SK-N-SH treated with all-trans-retinoic acid at 6 μM for 48 hours (cell line): ENCODE measurements around the gene PRR7.
A peak's percentile ranks its signal among the peaks of the same experiment; 100 is the strongest.

ENCODE experiments used
- ATAC-seq: fragments of 200-7000 bp; cut with Tn5 transposase; 3 replicates; pipeline ENCODE4 v1.9.1; 2020; ENCODE audit warnings: mild to moderate bottlenecking, moderate library complexity
- ARNTL ChIP-seq: fragments of 450-650 bp; formaldehyde crosslinking; IDR thresholded peaks from 2 replicates; pipeline ENCODE4 v1.5.0; 2020; ENCODE audit warnings: low read depth, mild to moderate bottlenecking, moderate library complexity, borderline replicate concordance
- BACH2 ChIP-seq: fragments of 250-450 bp; sonication (Bioruptor Pico); IDR thresholded peaks from 2 replicates; pipeline ENCODE4 v1.9.0; 2021; ENCODE audit warnings: mild to moderate bottlenecking, borderline replicate concordance
- CSDC2 ChIP-seq: fragments of 250-450 bp; sonication (Bioruptor Pico); IDR thresholded peaks from 2 replicates; pipeline ENCODE4 v1.5.0; 2020; ENCODE audit warnings: mild to moderate bottlenecking, moderate library complexity
- ESRRG ChIP-seq: fragments of 250-450 bp; sonication (Bioruptor Pico); IDR thresholded peaks from 2 replicates; pipeline ENCODE4 v1.6.1; 2021; ENCODE audit warnings: mild to moderate bottlenecking
- GLIS3 ChIP-seq: fragments of 250-450 bp; sonication (Bioruptor Pico); IDR thresholded peaks from 2 replicates; pipeline ENCODE4 v1.5.0; 2020; ENCODE audit warnings: mild to moderate bottlenecking, moderate library complexity
- ISL1 ChIP-seq: fragments of 250-450 bp; sonication (Bioruptor Pico); IDR thresholded peaks from 2 replicates; pipeline ENCODE4 v2.1.2; 2022; ENCODE audit warnings: mild to moderate bottlenecking, moderate library complexity
- OSR1 ChIP-seq: fragments of 250-450 bp; sonication (Bioruptor Pico); IDR thresholded peaks from 2 replicates; pipeline ENCODE4 v1.8.0; 2022; ENCODE audit warnings: moderate library complexity, mild to moderate bottlenecking, inconsistent platforms
- PPARA ChIP-seq: fragments of 250-450 bp; sonication (Bioruptor Pico); IDR thresholded peaks from 2 replicates; pipeline ENCODE4 v1.5.0; 2020; ENCODE audit warnings: mild to moderate bottlenecking, borderline replicate concordance
- RARB ChIP-seq: fragments of 250-450 bp; sonication (Bioruptor Pico); IDR thresholded peaks from 2 replicates; pipeline ENCODE4 v1.8.0; 2021; ENCODE audit warnings: mild to moderate bottlenecking, moderate library complexity
- SNAI2 ChIP-seq: fragments of 250-450 bp; sonication (Bioruptor Pico); IDR thresholded peaks from 2 replicates; pipeline ENCODE4 v1.5.0; 2020; ENCODE audit warnings: mild to moderate bottlenecking, moderate library complexity
- TCF4 ChIP-seq: fragments of 250-450 bp; sonication (Bioruptor Pico); IDR thresholded peaks from 2 replicates; pipeline ENCODE4 v1.8.0; 2021; ENCODE audit warnings: mild to moderate bottlenecking, moderate library complexity, borderline replicate concordance
- TOX ChIP-seq: fragments of 250-450 bp; sonication (Bioruptor Pico); IDR thresholded peaks from 2 replicates; pipeline ENCODE4 v1.8.0; 2021; ENCODE audit warnings: mild to moderate bottlenecking, moderate library complexity, borderline replicate concordance
- ZC3H10 ChIP-seq: fragments of 250-450 bp; sonication (Bioruptor Pico); IDR thresholded peaks from 2 replicates; pipeline ENCODE4 v1.5.1; 2021; ENCODE audit warnings: mild to moderate bottlenecking, moderate library complexity
- ZFP3 ChIP-seq: fragments of 250-450 bp; sonication (Bioruptor Pico); IDR thresholded peaks from 2 replicates; pipeline ENCODE4 v1.5.0; 2020; ENCODE audit warnings: mild to moderate bottlenecking, moderate library complexity
- ZFP30 ChIP-seq: fragments of 450-650 bp; formaldehyde crosslinking; IDR thresholded peaks from 2 replicates; pipeline ENCODE4 v1.5.0; 2022; ENCODE audit warnings: mild to moderate bottlenecking, moderate library complexity
- ZNF565 ChIP-seq: fragments of 450-650 bp; formaldehyde crosslinking; conservative IDR thresholded peaks from 2 replicates; pipeline ENCODE4 v1.5.0; 2020; ENCODE audit warnings: low read depth, mild to moderate bottlenecking, moderate library complexity
- ZNF70 ChIP-seq: fragments of 450-650 bp; formaldehyde crosslinking; IDR thresholded peaks from 2 replicates; pipeline ENCODE4 v1.5.0; 2020; ENCODE audit warnings: mild to moderate bottlenecking, moderate library complexity
- ZNF8 ChIP-seq: fragments of 450-650 bp; formaldehyde crosslinking; IDR thresholded peaks from 2 replicates; pipeline ENCODE4 v1.5.0; 2020; ENCODE audit warnings: mild to moderate bottlenecking, moderate library complexity
- TF ChIP-seq, protein P1 (sequence below): fragments of 250-450 bp; sonication (Bioruptor Pico); IDR thresholded peaks from 2 replicates; pipeline ENCODE4 v1.8.0; 2021; ENCODE audit warnings: low read depth, mild to moderate bottlenecking, moderate library complexity, borderline replicate concordance
- TF ChIP-seq, protein P2 (sequence below): fragments of 250-450 bp; sonication (Bioruptor Pico); IDR thresholded peaks from 2 replicates; pipeline ENCODE4 v1.5.1; 2021; ENCODE audit warnings: mild to moderate bottlenecking, moderate library complexity
- TF ChIP-seq, protein P3 (sequence below): fragments of 250-450 bp; sonication (Bioruptor Pico); IDR thresholded peaks from 2 replicates; pipeline ENCODE4 v1.5.0; 2020; ENCODE audit warnings: mild to moderate bottlenecking, moderate library complexity
- TF ChIP-seq, protein P4 (sequence below): fragments of 250-450 bp; sonication (Bioruptor Pico); IDR thresholded peaks from 2 replicates; pipeline ENCODE4 v1.8.0; 2020; ENCODE audit warnings: mild to moderate bottlenecking, moderate library complexity, borderline replicate concordance

PRR7 gene

DNA sequence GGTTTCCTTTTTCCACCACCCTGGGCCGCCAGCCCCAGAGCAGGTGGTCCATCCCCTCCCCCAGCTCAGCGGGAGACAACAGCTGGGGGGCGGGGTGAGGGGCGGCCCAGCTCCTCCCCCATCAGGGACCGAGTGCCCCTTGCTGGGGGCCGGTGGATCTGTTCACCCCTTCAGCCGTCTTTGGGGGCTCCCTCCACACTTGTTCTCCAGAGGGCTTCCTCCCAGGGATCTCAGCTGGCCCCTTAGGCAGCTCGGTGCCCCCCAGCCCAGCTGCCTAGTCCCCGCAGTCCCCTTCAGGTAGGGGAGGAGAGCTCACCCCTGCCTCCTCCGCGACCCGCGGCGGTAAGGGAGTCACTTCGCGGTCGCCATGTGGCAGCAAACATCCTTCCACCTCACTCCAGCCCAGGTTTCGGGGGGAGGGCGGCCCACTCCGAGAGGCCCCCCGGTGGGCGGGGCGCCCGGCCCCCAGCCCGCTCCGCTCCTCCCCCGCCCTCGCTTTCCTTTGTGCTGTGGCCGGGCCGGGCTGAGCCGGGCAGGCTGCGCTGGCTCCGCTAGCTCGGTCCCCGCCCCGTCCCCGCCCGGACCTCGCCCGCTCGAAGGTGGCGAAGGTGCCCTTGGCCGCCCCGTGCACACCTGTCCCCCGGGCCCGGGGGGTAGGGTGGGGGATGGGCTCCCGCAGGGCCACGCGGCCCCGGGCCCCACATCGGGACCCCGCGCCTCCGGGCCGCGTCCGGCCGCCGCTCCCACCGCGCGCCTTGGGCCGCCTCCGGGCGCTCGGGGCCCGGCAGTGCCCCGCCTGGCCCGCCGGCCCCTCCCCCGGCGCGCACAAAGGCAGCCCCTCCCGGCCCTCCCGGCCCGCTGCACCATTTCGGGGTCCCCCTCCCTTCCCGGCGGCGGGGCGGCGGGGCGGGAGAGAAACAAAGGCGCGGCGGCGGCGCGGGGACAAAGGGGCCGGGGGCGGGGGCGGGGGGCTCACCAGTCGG lies 26.1 kb downstream of the PRR7 start (continued):
- no peak for TF ChIP-seq ZNF70
- TF ChIP-seq, all 23 proteins: peak for 0

DNA sequence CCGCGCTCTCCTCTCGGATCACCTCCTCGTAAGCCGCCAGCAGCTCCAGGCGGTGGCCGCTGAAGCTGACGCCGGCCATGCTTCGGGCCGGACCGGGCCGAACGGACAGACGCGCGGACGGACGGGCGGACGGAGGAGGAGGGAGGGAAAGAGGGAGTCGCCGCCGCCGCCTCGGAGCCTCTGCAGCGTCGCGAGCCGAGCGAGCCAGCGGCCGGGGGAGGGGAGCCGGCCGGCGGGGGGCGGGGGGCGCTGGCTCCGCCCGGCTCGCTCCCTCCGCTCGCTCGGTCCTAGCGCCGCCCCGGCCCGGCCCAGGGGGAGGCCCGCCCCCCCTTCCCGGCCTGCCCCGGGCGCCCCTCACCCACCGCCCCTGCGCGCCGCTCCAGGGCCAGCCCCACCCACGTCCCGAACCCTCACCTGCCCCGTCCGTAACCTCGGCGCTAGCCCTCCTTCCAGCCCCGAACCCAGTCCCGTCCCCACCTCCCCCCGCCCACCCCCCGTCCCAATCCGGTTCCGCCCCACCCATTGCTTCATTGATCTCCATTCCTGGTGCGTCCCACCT lies 26.9 kb downstream of the PRR7 start, which contains the start of gene DBN1:
TSS of gene DBN1 (minus strand) at position 192 of the 559 bp plus-strand sequence. CDS start at position 79, 113 bp downstream.
- peak; percentile 41 for ATAC-seq
- TF ChIP-seq, protein P1, sequence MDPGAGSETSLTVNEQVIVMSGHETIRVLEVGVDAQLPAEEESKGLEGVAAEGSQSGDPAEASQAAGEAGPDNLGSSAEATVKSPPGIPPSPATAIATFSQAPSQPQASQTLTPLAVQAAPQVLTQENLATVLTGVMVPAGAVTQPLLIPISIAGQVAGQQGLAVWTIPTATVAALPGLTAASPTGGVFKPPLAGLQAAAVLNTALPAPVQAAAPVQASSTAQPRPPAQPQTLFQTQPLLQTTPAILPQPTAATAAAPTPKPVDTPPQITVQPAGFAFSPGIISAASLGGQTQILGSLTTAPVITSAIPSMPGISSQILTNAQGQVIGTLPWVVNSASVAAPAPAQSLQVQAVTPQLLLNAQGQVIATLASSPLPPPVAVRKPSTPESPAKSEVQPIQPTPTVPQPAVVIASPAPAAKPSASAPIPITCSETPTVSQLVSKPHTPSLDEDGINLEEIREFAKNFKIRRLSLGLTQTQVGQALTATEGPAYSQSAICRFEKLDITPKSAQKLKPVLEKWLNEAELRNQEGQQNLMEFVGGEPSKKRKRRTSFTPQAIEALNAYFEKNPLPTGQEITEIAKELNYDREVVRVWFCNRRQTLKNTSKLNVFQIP (CRISPR knock-in tag), result no peak
- no peak for TF ChIP-seq ZNF8 (CRISPR knock-in tag)
- TF ChIP-seq TOX (CRISPR knock-in tag), result no peak
- no peak for TF ChIP-seq TCF4
- no peak for TF ChIP-seq OSR1 (CRISPR knock-in tag)
- no peak for TF ChIP-seq ZFP3 (CRISPR knock-in tag)
- no peak for TF ChIP-seq ARNTL (CRISPR knock-in tag)
- no peak for TF ChIP-seq ESRRG (CRISPR knock-in tag)
- TF ChIP-seq BACH2 (CRISPR knock-in tag), result no peak
- TF ChIP-seq RARB, result no peak
- no peak for TF ChIP-seq ZFP30 (CRISPR knock-in tag)
- no peak for TF ChIP-seq PPARA (CRISPR knock-in tag)
- no peak for TF ChIP-seq GLIS3 (CRISPR knock-in tag)
- no peak for TF ChIP-seq ZNF565 (CRISPR knock-in tag)
- TF ChIP-seq CSDC2, result no peak
- TF ChIP-seq, protein P2, sequence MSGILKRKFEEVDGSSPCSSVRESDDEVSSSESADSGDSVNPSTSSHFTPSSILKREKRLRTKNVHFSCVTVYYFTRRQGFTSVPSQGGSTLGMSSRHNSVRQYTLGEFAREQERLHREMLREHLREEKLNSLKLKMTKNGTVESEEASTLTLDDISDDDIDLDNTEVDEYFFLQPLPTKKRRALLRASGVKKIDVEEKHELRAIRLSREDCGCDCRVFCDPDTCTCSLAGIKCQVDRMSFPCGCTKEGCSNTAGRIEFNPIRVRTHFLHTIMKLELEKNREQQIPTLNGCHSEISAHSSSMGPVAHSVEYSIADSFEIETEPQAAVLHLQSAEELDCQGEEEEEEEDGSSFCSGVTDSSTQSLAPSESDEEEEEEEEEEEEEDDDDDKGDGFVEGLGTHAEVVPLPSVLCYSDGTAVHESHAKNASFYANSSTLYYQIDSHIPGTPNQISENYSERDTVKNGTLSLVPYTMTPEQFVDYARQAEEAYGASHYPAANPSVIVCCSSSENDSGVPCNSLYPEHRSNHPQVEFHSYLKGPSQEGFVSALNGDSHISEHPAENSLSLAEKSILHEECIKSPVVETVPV (CRISPR knock-in tag), result no peak
- no peak for TF ChIP-seq ZC3H10 (CRISPR knock-in tag)

DNA sequence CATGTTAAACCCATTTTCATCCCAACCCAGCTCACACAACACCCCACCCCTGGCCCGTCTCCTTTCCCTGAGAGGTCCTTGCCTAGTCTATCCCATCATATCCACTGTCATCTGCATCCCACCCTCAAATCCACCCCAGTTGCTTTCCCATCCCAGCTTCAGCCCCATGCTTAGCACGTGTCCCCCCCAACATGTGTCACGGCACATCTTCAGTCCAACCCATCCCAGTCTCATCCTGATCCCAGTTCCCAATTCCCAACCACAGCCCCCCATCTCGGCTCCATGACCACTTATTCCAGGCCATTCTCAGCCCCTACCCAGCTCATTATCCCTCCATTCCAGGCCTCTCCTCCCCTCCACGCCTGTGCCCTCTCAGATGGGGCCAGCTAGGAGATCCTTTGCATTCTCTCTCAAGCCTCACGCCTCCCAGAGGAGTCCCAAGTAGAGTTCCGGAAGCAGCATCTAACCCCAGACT lies 27.4 kb downstream of the PRR7 start:
- TF ChIP-seq ZC3H10 (CRISPR knock-in tag), result no peak
- no peak for TF ChIP-seq ISL1 (CRISPR knock-in tag)
- no peak for TF ChIP-seq GLIS3 (CRISPR knock-in tag)
- TF ChIP-seq SNAI2 (CRISPR knock-in tag), result no peak
- no peak for TF ChIP-seq TCF4
- TF ChIP-seq, protein P3, sequence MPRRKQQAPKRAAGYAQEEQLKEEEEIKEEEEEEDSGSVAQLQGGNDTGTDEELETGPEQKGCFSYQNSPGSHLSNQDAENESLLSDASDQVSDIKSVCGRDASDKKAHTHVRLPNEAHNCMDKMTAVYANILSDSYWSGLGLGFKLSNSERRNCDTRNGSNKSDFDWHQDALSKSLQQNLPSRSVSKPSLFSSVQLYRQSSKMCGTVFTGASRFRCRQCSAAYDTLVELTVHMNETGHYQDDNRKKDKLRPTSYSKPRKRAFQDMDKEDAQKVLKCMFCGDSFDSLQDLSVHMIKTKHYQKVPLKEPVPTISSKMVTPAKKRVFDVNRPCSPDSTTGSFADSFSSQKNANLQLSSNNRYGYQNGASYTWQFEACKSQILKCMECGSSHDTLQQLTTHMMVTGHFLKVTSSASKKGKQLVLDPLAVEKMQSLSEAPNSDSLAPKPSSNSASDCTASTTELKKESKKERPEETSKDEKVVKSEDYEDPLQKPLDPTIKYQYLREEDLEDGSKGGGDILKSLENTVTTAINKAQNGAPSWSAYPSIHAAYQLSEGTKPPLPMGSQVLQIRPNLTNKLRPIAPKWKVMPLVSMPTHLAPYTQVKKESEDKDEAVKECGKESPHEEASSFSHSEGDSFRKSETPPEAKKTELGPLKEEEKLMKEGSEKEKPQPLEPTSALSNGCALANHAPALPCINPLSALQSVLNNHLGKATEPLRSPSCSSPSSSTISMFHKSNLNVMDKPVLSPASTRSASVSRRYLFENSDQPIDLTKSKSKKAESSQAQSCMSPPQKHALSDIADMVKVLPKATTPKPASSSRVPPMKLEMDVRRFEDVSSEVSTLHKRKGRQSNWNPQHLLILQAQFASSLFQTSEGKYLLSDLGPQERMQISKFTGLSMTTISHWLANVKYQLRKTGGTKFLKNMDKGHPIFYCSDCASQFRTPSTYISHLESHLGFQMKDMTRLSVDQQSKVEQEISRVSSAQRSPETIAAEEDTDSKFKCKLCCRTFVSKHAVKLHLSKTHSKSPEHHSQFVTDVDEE, result no peak
- no peak for TF ChIP-seq PPARA (CRISPR knock-in tag)
- TF ChIP-seq, protein P4, sequence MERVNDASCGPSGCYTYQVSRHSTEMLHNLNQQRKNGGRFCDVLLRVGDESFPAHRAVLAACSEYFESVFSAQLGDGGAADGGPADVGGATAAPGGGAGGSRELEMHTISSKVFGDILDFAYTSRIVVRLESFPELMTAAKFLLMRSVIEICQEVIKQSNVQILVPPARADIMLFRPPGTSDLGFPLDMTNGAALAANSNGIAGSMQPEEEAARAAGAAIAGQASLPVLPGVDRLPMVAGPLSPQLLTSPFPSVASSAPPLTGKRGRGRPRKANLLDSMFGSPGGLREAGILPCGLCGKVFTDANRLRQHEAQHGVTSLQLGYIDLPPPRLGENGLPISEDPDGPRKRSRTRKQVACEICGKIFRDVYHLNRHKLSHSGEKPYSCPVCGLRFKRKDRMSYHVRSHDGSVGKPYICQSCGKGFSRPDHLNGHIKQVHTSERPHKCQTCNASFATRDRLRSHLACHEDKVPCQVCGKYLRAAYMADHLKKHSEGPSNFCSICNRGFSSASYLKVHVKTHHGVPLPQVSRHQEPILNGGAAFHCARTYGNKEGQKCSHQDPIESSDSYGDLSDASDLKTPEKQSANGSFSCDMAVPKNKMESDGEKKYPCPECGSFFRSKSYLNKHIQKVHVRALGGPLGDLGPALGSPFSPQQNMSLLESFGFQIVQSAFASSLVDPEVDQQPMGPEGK, result no peak
- TF ChIP-seq CSDC2, result no peak
- TF ChIP-seq RARB, result no peak
- TF ChIP-seq BACH2 (CRISPR knock-in tag), result no peak
- TF ChIP-seq ESRRG (CRISPR knock-in tag), result no peak
- TF ChIP-seq ARNTL (CRISPR knock-in tag), result no peak
- TF ChIP-seq, protein P1 (CRISPR knock-in tag), result no peak
- TF ChIP-seq, protein P2 (CRISPR knock-in tag), result no peak
- no peak for TF ChIP-seq ZNF565 (CRISPR knock-in tag)
- no peak for TF ChIP-seq OSR1 (CRISPR knock-in tag)
- no peak for TF ChIP-seq ZNF8 (CRISPR knock-in tag)
- no peak for TF ChIP-seq TOX (CRISPR knock-in tag)
- ATAC-seq, result no peak
